ENCODE data around the gene SYCE1.
A peak's percentile ranks its signal among the peaks of the same experiment; 100 is the strongest.
"Not testable (repeated sequence)": the region's sequence is repeated elsewhere in the genome, so short reads cannot be mapped to it uniquely, and the experiment has no call there.

SYCE1 gene, protein sequence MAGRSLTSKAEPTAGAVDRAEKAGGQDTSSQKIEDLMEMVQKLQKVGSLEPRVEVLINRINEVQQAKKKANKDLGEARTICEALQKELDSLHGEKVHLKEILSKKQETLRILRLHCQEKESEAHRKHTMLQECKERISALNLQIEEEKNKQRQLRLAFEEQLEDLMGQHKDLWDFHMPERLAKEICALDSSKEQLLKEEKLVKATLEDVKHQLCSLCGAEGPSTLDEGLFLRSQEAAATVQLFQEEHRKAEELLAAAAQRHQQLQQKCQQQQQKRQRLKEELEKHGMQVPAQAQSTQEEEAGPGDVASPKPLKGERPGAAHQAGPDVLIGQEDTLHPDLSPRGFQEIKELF

DNA sequence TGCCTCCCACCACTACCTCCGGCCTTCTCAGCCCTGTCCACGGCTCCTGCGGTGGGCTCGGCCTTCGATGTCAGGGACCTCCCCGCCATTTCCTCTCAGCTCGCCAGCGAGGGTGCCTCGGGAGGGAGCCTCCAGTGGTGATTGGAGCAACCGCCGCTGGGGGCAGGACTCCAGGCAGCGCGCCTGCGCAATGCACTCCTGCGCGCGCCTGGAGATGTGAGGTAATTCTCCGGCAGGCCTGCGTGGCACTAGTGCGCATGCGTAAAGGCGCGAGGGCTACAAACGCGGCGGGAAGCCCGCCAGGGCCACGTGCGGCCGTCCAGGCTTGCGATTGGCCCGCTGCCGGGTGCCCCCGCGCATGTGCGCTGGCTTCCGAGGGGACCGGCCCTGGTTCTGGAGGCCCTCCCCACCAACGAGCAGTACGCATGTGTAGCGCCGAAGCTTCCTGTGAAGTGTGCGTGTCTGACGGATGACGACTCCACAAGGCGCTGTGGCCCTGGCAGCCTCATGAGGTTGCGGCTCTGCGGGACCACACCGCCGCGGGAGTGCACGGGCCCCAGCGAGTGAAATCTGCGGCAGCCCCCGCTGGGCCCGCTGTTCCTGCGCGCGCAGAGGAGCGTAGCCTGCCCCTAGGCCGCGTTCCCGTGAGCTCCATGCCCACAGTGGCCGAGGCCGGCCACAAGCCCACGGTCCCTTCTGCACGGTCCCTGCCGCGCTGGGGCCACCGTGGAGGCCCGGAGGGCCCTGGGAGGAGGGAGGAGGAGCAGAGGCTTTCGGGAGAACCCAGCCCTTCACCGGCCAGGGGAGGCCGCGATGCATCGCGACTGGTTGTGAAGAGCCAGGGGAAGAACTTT, at the start of gene SYCE1:
Gene SYCE1 (minus strand): TSS at position 143 of the 854 bp plus-strand sequence. CDS start 54 bp downstream, at position 89.
- Histone ChIP-seq H3K4me3 (ENCODE audit: low read depth in 1 of 5, low read length in 5 of 5) (peak within 1 kb of the TSS in 2 of 5 donors; percentile 16 to 28), H3K9ac (ENCODE audit: low read length in 5 of 5) (no peak within 1 kb of the TSS), H3K27me3 (ENCODE audit: control insufficient read depth in 5 of 5, insufficient read depth in 4 of 5, low read length in 5 of 5) (peaks cover 3 to 10% (median 5%) of the 10 kb centered on the region in 5 donors), H3K9me3 (ENCODE audit: control insufficient read depth in 5 of 5, low read length in 5 of 5) (peaks cover 0 to 13% (median 10%) of the 10 kb centered on the region in 5 donors), H3K36me3 (ENCODE audit: control insufficient read depth in 5 of 5, insufficient read depth in 5 of 5, low read length in 5 of 5) (no peaks in the 10 kb centered on the region), H3K4me1 (ENCODE audit: control insufficient read depth in 5 of 5, insufficient read depth in 5 of 5, low read length in 5 of 5) (no peaks in the 10 kb centered on the region), H3K27ac (ENCODE audit: low read depth, low read length) (no peak within 1 kb of the TSS)

DNA sequence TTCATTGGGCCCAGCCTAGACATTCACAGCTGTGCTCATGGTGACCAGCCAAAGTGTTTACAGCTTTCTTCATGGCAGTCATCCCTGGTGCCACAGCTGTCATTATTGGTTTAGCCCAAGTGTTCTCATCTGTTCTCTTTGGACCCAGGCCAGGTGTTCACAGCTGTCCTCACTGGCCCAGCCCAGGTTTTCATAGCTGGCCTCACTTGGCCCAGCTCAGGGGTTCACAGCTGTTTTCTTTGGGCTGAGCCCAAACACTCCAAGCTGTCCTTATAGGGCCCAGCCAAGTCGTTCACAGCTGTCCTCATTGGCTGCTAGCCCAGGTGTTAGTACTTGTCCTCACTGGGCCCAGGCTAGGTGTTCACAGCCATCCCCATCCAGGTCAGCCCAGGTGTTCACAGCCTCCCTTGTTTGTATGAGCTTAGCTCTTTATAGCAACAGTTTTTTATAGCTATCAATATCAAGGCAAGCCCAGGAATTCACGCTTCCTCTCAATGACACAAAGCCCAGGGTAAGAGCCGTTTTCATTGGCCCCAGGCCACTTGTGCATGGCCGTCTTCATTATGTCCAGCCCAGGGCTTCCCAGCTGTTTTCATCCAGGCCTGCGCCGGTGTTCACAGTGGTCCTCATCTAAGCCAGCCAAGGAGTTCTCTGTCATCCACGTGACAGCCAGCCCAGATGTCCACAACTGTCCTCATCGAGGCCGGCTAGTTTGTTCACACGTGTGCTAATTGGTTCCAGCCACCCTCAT, 49.6 kb upstream of the SYCE1 start:
- Histone ChIP-seq H3K4me1 (ENCODE audit: control insufficient read depth in 5 of 5, insufficient read depth in 5 of 5, low read length in 5 of 5) (no peaks in the 10 kb centered on the region), H3K9ac (ENCODE audit: low read length in 5 of 5) (no peak overlapping the region), H3K27me3 (ENCODE audit: control insufficient read depth in 5 of 5, insufficient read depth in 4 of 5, low read length in 5 of 5) (peaks cover 0 to 4% (median 0%) of the 10 kb centered on the region in 5 donors), H3K4me3 (ENCODE audit: low read depth in 1 of 5, low read length in 5 of 5) (no peak overlapping the region), H3K9me3 (ENCODE audit: control insufficient read depth in 5 of 5, low read length in 5 of 5) (peaks cover 0 to 4% (median 0%) of the 10 kb centered on the region in 5 donors), H3K27ac (ENCODE audit: low read depth, low read length) (no peak overlapping the region), H3K36me3 (ENCODE audit: control insufficient read depth in 5 of 5, insufficient read depth in 5 of 5, low read length in 5 of 5) (no peaks in the 10 kb centered on the region)

DNA sequence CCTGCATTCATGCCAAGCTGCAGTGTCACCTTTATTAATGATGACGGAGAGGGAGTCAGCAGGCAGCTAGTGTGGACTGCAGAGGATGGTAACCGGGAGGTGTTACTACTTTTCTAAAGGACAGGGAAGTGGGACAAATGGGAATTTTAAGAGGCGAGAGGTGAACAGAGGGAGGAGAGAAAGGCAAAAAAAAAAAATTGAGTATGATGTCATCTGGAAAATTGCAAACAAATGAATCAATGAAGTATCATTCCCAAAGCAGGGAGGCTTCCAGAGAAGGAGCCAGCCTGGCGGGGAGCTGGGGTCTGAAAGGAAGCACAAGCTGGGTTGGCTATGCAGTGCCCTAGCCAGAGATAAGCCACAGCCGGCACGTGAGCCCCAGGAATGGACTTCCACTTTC, 48.3 kb upstream of the SYCE1 start:
- Histone ChIP-seq H3K27me3 (ENCODE audit: control insufficient read depth in 5 of 5, insufficient read depth in 4 of 5, low read length in 5 of 5) (peaks cover 0 to 2% (median 0%) of the 10 kb centered on the region in 5 donors), H3K9me3 (ENCODE audit: control insufficient read depth in 5 of 5, low read length in 5 of 5) (peaks cover 0 to 4% (median 0%) of the 10 kb centered on the region in 5 donors), H3K36me3 (ENCODE audit: control insufficient read depth in 5 of 5, insufficient read depth in 5 of 5, low read length in 5 of 5) (no peaks in the 10 kb centered on the region), H3K27ac (ENCODE audit: low read depth, low read length) (no peak overlapping the region), H3K9ac (ENCODE audit: low read length in 5 of 5) (no peak overlapping the region), H3K4me3 (ENCODE audit: low read depth in 1 of 5, low read length in 5 of 5) (no peak overlapping the region), H3K4me1 (ENCODE audit: control insufficient read depth in 5 of 5, insufficient read depth in 5 of 5, low read length in 5 of 5) (no peaks in the 10 kb centered on the region)

DNA sequence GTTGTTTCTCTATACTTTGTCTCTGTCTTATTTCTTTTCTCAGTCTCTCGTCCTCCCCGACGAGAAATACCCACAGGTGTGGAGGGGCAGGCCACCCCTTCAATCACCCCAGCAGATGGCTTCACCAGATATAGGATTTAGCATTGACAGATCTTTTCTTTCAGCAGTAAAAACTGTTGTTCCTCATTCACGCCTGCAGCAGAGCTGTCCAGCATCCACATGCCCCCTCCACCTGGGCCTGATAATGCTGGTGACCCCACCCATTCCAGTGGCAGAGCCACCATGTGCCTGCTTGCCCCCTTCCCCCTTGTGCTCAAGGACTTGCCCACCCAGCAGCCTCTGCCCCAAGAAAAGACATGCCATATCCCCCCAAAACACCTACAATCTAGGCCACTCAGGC, 45.7 kb upstream of the SYCE1 start:
- peaks cover 0 to 4% (median 0%) of the 10 kb centered on the region in 5 donors for H3K9me3 ChIP-seq (ENCODE audit: control insufficient read depth in 5 of 5, low read length in 5 of 5)
- H3K4me1 ChIP-seq (ENCODE audit: control insufficient read depth in 5 of 5, insufficient read depth in 5 of 5, low read length in 5 of 5), result no peaks in the 10 kb centered on the region
- H3K27me3 ChIP-seq (ENCODE audit: control insufficient read depth in 5 of 5, insufficient read depth in 4 of 5, low read length in 5 of 5), result peaks cover 0 to 9% (median 0%) of the 10 kb centered on the region in 5 donors
- no peaks in the 10 kb centered on the region for H3K36me3 ChIP-seq (ENCODE audit: control insufficient read depth in 5 of 5, insufficient read depth in 5 of 5, low read length in 5 of 5)
- no peak overlapping the region for H3K27ac ChIP-seq (ENCODE audit: low read depth, low read length)
- no peak overlapping the region for H3K4me3 ChIP-seq (ENCODE audit: low read depth in 1 of 5, low read length in 5 of 5)
- H3K9ac ChIP-seq (ENCODE audit: low read length in 5 of 5), result no peak overlapping the region

DNA sequence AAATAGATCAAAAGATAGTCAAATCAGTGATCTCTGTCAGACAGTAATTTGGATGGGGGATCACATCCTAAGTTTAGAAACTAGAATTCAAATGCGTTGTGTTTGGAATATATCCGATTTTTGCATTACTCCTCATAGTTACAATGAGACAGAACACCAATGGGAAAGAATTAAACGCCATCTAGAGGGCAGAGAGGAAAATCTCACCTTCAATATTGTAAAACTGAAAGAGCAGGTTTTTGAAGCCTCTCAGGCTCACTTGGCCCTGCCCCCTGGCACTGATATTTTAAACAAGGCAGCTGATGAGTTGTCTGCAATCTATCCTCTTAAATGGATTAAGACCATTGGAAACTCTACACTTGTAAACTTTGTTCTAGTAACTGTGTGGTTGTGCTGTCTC, 43.5 kb upstream of the SYCE1 start:
- H3K27ac ChIP-seq (ENCODE audit: low read depth, low read length), result no peak overlapping the region
- no peaks in the 10 kb centered on the region for H3K36me3 ChIP-seq (ENCODE audit: control insufficient read depth in 5 of 5, insufficient read depth in 5 of 5, low read length in 5 of 5)
- H3K4me1 ChIP-seq (ENCODE audit: control insufficient read depth in 5 of 5, insufficient read depth in 5 of 5, low read length in 5 of 5), result peaks cover 0 to under 1% (median 0%) of the 10 kb centered on the region in 5 donors
- peaks cover 0 to 9% (median 0%) of the 10 kb centered on the region in 5 donors for H3K27me3 ChIP-seq (ENCODE audit: control insufficient read depth in 5 of 5, insufficient read depth in 4 of 5, low read length in 5 of 5)
- peaks cover 0 to 4% (median 0%) of the 10 kb centered on the region in 5 donors for H3K9me3 ChIP-seq (ENCODE audit: control insufficient read depth in 5 of 5, low read length in 5 of 5)
- H3K9ac ChIP-seq (ENCODE audit: low read length in 5 of 5), result no peak overlapping the region
- H3K4me3 ChIP-seq (ENCODE audit: low read depth in 1 of 5, low read length in 5 of 5), result no peak overlapping the region

DNA sequence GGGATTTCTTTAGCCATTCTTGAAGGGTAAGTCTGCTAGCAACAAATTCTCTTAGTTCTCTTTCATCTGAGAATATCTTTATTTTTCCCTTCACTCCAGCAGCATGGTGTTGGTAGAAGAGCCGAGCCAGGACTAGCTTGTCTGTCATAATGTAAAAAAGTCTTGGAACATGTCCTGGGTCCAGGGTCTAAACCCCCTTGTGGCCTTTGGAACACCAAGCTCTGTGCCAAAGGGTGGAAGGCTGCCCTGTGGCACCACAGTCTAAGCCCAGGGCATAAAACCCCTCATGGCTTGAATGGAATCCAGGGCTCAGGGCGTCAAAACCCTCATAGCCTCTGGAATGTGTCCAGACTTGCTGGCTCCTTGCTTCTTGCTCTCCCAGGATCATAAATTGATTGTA, 38.1 kb upstream of the SYCE1 start:
- not testable (repeated sequence) for H3K27ac ChIP-seq (ENCODE audit: low read depth, low read length); H3K27me3 ChIP-seq (ENCODE audit: control insufficient read depth in 5 of 5, insufficient read depth in 4 of 5, low read length in 5 of 5); H3K9ac ChIP-seq (ENCODE audit: low read length in 5 of 5); H3K36me3 ChIP-seq (ENCODE audit: control insufficient read depth in 5 of 5, insufficient read depth in 5 of 5, low read length in 5 of 5); H3K4me3 ChIP-seq (ENCODE audit: low read depth in 1 of 5, low read length in 5 of 5); H3K9me3 ChIP-seq (ENCODE audit: control insufficient read depth in 5 of 5, low read length in 5 of 5)
- peaks cover 0 to 25% (median 3%) of the 10 kb centered on the region in 5 donors for H3K4me1 ChIP-seq (ENCODE audit: control insufficient read depth in 5 of 5, insufficient read depth in 5 of 5, low read length in 5 of 5)

DNA sequence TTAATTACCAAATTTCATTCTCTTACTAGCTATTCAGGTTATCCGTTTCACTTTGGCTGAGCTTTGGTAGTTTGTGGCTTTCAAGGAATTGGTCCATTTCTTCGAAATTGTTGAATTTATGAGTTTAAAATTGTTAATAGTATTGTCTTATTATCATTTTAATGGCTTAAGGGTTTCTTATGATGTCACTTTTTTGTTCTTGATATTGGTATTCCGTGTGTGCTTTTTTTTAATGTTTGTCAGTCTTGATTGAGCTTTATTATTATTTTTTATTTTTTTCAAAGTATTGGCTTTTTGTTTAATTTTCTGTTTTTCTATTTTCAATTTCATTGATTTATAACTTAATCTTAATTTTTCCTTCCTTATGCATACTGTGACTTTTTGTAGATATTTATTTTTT, 35.3 kb upstream of the SYCE1 start:
- peaks cover 0 to 32% (median 8%) of the 10 kb centered on the region in 5 donors for H3K4me1 ChIP-seq (ENCODE audit: control insufficient read depth in 5 of 5, insufficient read depth in 5 of 5, low read length in 5 of 5)
- no peaks in the 10 kb centered on the region for H3K9me3 ChIP-seq (ENCODE audit: control insufficient read depth in 5 of 5, low read length in 5 of 5)
- H3K9ac ChIP-seq (ENCODE audit: low read length in 5 of 5), result no peak overlapping the region
- no peaks in the 10 kb centered on the region for H3K36me3 ChIP-seq (ENCODE audit: control insufficient read depth in 5 of 5, insufficient read depth in 5 of 5, low read length in 5 of 5)
- H3K4me3 ChIP-seq (ENCODE audit: low read depth in 1 of 5, low read length in 5 of 5), result no peak overlapping the region
- H3K27ac ChIP-seq (ENCODE audit: low read depth, low read length), result no peak overlapping the region
- peaks cover 0 to 6% (median 0%) of the 10 kb centered on the region in 5 donors for H3K27me3 ChIP-seq (ENCODE audit: control insufficient read depth in 5 of 5, insufficient read depth in 4 of 5, low read length in 5 of 5)

DNA sequence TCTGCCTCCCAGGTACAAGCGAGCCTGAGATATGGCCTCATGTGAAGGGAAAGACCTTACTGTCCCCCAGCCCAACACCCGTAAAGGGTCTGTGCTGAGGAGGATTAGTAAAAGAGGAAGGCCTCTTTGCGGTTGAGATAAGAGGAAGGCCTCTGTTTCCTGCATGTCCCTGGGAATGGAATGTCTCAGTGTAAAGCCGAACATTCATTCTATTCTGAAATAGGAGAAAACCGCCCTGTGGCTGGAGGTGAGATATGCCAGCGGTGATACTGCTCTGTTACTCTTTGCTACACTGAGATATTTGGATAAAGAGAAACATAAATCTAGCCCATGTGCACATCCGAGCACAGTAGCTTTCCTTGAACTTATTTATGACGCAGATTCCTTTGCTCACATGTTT, 34.5 kb upstream of the SYCE1 start:
- H3K27me3 ChIP-seq (ENCODE audit: control insufficient read depth in 5 of 5, insufficient read depth in 4 of 5, low read length in 5 of 5); H3K9me3 ChIP-seq (ENCODE audit: control insufficient read depth in 5 of 5, low read length in 5 of 5); H3K27ac ChIP-seq (ENCODE audit: low read depth, low read length); H3K9ac ChIP-seq (ENCODE audit: low read length in 5 of 5); H3K36me3 ChIP-seq (ENCODE audit: control insufficient read depth in 5 of 5, insufficient read depth in 5 of 5, low read length in 5 of 5); H3K4me3 ChIP-seq (ENCODE audit: low read depth in 1 of 5, low read length in 5 of 5): not testable (repeated sequence)
- peaks cover 0 to 32% (median 8%) of the 10 kb centered on the region in 5 donors for H3K4me1 ChIP-seq (ENCODE audit: control insufficient read depth in 5 of 5, insufficient read depth in 5 of 5, low read length in 5 of 5)

DNA sequence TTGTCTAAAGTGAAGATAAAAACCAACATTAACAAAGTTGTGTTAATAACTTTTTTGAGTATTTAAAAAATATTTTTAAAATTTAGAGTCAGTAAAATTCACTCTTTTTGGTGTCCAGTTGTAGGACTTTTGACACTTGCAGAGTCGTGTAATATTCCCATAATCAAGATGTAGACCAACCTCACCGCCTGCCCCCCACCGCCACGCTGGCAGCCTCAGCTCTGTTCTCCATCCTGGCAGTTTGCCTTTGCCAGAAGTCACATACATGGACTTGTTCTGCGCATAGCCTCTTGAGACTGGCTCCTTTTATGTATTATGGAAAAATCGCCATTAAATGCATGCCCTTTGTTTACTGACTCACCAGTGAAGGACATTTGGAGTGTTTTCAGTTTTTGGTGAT, 27.3 kb upstream of the SYCE1 start:
- no peaks in the 10 kb centered on the region for H3K36me3 ChIP-seq (ENCODE audit: control insufficient read depth in 5 of 5, insufficient read depth in 5 of 5, low read length in 5 of 5)
- H3K9ac ChIP-seq (ENCODE audit: low read length in 5 of 5), result no peak overlapping the region
- H3K4me1 ChIP-seq (ENCODE audit: control insufficient read depth in 5 of 5, insufficient read depth in 5 of 5, low read length in 5 of 5), result peaks cover 0 to 1% (median 0%) of the 10 kb centered on the region in 5 donors
- H3K9me3 ChIP-seq (ENCODE audit: control insufficient read depth in 5 of 5, low read length in 5 of 5), result no peaks in the 10 kb centered on the region
- H3K27me3 ChIP-seq (ENCODE audit: control insufficient read depth in 5 of 5, insufficient read depth in 4 of 5, low read length in 5 of 5), result peaks cover 3 to 8% (median 5%) of the 10 kb centered on the region in 5 donors
- no peak overlapping the region for H3K4me3 ChIP-seq (ENCODE audit: low read depth in 1 of 5, low read length in 5 of 5)
- H3K27ac ChIP-seq (ENCODE audit: low read depth, low read length), result no peak overlapping the region
